Measurements from ENCODE around the gene KANTR. TPM values are rescaled to one million over a fixed set of nuclear protein-coding genes. Genes with fewer than 3 reads are reported as not detected.

KANTR gene
- total RNA-seq, 1 experiment from 2014 or later = 7.7 TPM

DNA sequence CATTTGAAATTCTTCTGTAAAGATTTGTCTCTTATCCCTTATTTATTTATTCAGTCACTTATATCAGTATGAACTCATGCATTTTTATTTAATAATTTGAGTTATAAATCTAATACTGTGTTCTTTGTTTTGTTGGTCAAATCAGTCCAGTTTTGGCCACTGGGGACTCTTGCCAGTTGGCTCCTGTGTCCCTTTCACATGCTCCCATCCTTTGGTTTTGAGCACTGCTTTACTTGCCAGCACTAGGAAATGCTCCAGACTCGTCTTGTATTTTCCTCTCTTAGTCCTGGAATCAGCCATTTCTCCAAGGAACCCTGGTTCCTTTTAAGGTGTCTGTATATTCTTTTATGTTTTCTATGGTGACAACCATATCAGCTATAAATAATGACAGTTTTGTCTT is 28.1 kb downstream of the KANTR start:
- H3K14ac ChIP-seq (ENCODE audit: insufficient read depth, low read length) = no peak overlapping the region
- no peak overlapping the region for H4K8ac ChIP-seq (replicated peaks; ENCODE audit: insufficient read length, low read depth, low read length)
- no peaks in the 10 kb centered on the region for H3K27me3 ChIP-seq (ENCODE audit: insufficient read depth, low read length)
- no peak overlapping the region for H2AK5ac ChIP-seq (ENCODE audit: insufficient read length, low read length)
- no peak overlapping the region for H3K23ac ChIP-seq (ENCODE audit: insufficient read length, low read depth, low read length)
- no peak overlapping the region for H2BK15ac ChIP-seq (ENCODE audit: low read depth, low read length)
- no peak overlapping the region for H3K4me2 ChIP-seq (ENCODE audit: insufficient read depth, insufficient read length, low read length)
- H4K91ac ChIP-seq (ENCODE audit: insufficient read length, low read depth, low read length) = no peak overlapping the region
- H3K27me3 Mint-ChIP-seq (ENCODE audit: low read depth) = no peaks in the 10 kb centered on the region
- no peaks in the 10 kb centered on the region for H3K4me1 ChIP-seq (ENCODE audit: insufficient read depth, low read length)
- H3K9me3 Mint-ChIP-seq = peaks cover 61 to 64% of the 10 kb centered on the region in 2 experiments
- H3T11ph ChIP-seq (ENCODE audit: low read length) = no peak overlapping the region
- no peaks in the 10 kb centered on the region for H3K23me2 ChIP-seq (ENCODE audit: insufficient read length, low read depth, low read length, poor library complexity, severe bottlenecking)
- H3K56ac ChIP-seq (ENCODE audit: insufficient read length, low read depth, low read length) = no peak overlapping the region
- no peaks in the 10 kb centered on the region for H3K79me2 ChIP-seq (ENCODE audit: insufficient read depth, low read length)
- H2BK120ac ChIP-seq (ENCODE audit: low read depth, low read length, poor library complexity, severe bottlenecking) = no peak overlapping the region
- no peak overlapping the region for H3K4me3 Mint-ChIP-seq
- no peak overlapping the region for H2BK5ac ChIP-seq (ENCODE audit: insufficient read length, low read length)
- no peaks in the 10 kb centered on the region for H4K20me1 ChIP-seq (ENCODE audit: control insufficient read depth, insufficient read depth, insufficient read length)
- H3K79me1 ChIP-seq (ENCODE audit: insufficient read depth, low read depth, low read length, poor library complexity, severe bottlenecking) = no peaks in the 10 kb centered on the region
- H3K9me3 ChIP-seq (ENCODE audit: control insufficient read depth, low read depth, low read length) = peaks cover 32% of the 10 kb centered on the region
- peaks cover 10 to 15% (median 11%) of the 10 kb centered on the region in 3 experiments; a peak in 5 of 7 replicates for H3K36me3 Mint-ChIP-seq (ENCODE audit: insufficient read depth in 1 of 3, low read depth in 3 of 3)
- no peak for DNase-seq
- no peak overlapping the region for H2BK12ac ChIP-seq (ENCODE audit: insufficient read length, low read depth, low read length)
- no peak overlapping the region for H4K5ac ChIP-seq (ENCODE audit: insufficient read length, low read depth, low read length)
- TF ChIP-seq, protein P1, sequence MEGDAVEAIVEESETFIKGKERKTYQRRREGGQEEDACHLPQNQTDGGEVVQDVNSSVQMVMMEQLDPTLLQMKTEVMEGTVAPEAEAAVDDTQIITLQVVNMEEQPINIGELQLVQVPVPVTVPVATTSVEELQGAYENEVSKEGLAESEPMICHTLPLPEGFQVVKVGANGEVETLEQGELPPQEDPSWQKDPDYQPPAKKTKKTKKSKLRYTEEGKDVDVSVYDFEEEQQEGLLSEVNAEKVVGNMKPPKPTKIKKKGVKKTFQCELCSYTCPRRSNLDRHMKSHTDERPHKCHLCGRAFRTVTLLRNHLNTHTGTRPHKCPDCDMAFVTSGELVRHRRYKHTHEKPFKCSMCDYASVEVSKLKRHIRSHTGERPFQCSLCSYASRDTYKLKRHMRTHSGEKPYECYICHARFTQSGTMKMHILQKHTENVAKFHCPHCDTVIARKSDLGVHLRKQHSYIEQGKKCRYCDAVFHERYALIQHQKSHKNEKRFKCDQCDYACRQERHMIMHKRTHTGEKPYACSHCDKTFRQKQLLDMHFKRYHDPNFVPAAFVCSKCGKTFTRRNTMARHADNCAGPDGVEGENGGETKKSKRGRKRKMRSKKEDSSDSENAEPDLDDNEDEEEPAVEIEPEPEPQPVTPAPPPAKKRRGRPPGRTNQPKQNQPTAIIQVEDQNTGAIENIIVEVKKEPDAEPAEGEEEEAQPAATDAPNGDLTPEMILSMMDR (conservative IDR thresholded peaks at IDR 0.05) = no peak
- H3K18ac ChIP-seq (ENCODE audit: insufficient read length, low read depth, low read length) = no peak overlapping the region
- H2BK20ac ChIP-seq (ENCODE audit: low read depth, low read length, poor library complexity, severe bottlenecking) = no peak overlapping the region
- no peaks in the 10 kb centered on the region for H3K4me1 Mint-ChIP-seq
- H2AFZ ChIP-seq (ENCODE audit: low read length) = no peak overlapping the region
- no CpG with 5 or more reads among the region's 1 CpG for WGBS (ENCODE audit: extremely low coverage, insufficient read length, low lambda C conversion rate)
- H3K9ac ChIP-seq (ENCODE audit: extremely low read depth, insufficient read length, low read length) = no peak overlapping the region
- no peak overlapping the region for H3K4ac ChIP-seq (ENCODE audit: low read depth, low read length)
- no peak overlapping the region for H3K27ac Mint-ChIP-seq
- no peak overlapping the region for H3K27ac ChIP-seq (ENCODE audit: insufficient read length, low read depth, low read length)

Measured in H9 (cell line).